ENCODE measurements around the gene PLEKHA5. TPM values are rescaled to one million over a fixed set of nuclear protein-coding genes. Genes with fewer than 3 reads are reported as not detected.

The PLEKHA5 gene
- total RNA-seq, 4 donors from 2014 or later, result 11.3 to 33.1 (median 16.9) TPM

DNA sequence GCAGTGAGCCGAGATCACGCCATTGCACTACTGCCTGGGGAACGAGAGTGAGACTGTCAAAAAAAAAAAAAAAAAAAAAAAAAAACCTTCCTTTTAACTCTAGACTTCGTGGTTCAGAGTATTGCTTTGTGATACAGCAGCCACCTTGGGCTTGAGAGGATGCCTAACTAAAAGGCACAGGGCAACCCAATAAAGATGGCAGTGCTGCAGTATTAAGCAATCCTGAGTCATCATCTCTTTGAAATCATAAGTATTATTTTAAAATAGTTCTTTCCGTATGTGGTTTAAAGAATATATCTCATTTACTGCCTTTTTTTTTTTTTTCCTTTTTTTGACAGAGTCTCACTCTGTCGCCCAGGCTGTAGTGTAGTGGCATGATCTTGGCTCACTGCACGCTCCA lies 116.1 kb downstream of the PLEKHA5 start:
- no peak for ATAC-seq (ENCODE audit: low FRiP score)
- TF ChIP-seq, protein P1, sequence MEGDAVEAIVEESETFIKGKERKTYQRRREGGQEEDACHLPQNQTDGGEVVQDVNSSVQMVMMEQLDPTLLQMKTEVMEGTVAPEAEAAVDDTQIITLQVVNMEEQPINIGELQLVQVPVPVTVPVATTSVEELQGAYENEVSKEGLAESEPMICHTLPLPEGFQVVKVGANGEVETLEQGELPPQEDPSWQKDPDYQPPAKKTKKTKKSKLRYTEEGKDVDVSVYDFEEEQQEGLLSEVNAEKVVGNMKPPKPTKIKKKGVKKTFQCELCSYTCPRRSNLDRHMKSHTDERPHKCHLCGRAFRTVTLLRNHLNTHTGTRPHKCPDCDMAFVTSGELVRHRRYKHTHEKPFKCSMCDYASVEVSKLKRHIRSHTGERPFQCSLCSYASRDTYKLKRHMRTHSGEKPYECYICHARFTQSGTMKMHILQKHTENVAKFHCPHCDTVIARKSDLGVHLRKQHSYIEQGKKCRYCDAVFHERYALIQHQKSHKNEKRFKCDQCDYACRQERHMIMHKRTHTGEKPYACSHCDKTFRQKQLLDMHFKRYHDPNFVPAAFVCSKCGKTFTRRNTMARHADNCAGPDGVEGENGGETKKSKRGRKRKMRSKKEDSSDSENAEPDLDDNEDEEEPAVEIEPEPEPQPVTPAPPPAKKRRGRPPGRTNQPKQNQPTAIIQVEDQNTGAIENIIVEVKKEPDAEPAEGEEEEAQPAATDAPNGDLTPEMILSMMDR (IDR thresholded peaks at IDR 0.05), result no peak
- no peak for DNase-seq (ENCODE audit: low spot score)

DNA sequence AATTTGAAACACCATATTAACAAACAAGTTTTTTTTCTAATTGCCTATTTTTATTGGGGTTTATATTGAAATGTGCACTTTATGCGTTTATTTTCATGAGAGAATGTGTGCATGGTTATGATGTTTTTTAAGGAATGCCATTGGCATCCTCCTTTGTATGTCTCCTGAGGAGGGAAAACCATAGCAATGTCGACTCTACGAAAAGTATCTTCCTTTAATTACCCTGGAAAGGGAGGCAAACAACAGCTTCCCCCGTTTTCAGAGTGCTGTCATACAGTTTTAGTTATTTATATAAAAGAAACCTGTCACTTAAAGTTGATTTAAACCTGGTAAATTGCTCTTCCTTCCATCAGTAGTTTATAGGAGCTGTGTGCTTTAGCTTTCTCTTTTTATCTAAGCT lies 117.4 kb downstream of the PLEKHA5 start:
- ATAC-seq (ENCODE audit: low FRiP score) (no peak), DNase-seq (ENCODE audit: low spot score) (no peak)
- TF ChIP-seq, protein P1 (IDR thresholded peaks at IDR 0.05), result no peak

DNA sequence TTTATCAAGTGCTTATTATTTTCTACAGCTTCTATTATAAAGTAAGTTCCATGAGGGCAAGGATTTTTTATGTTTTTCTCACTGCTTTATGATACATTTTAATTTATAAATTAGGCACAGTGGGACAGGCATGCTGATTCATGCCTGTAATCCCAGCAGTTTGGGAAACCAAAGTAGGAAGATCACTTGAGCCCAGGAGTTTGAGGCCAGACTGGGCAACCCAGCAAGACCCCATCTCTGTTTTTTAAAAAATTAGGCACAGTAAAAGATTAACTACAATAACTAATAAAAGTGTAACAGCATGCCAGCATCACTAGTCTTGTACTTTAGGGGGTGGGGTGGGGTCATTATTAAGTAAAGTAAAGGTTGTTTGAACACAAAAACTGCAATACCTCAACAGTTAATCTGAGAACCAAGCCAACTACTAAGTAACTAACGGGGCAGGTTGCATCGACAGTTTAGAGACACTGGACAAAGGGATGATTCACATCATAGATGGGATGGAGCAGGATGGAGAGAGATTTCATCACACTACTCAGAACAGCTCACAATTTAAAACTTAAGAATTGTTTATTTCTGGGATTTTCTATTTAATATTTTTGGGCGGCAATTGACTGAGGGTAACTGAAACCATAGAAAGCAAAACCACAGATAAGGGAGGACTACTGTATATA lies 119.5 kb downstream of the PLEKHA5 start:
- TF ChIP-seq, protein P1 (IDR thresholded peaks at IDR 0.05), result no peak
- no peak for DNase-seq (ENCODE audit: low spot score)
- no peak for ATAC-seq (ENCODE audit: low FRiP score)

DNA sequence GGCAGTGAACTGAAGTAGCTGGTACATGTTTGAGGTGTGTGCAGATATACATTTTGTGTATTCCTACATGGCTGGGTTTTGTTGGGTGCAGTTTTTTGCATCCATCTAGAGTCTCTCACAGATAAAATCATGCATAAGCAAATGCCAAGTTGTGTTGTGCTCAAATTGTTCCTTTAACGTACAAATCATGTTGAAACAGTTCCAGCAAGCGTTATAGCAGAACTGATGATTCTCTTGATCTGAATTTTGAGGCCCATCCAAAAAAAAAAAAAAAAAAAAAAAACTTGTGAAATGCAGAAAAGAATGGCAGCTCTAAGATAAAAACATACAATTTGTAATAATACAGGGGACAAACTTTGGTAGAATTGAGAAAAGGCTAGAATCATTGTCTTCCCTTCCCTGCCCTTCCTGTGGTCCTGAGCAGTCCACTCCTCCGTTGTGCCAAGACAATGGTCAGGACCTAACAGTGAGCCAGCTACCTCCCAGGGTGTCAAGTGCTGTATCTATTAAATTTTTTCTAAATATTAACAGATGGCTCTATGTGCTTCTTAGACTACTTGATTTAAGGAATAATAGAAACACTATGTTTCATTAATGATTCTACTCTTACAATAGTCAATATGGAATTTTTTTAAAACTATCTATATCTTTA lies 122.1 kb downstream of the PLEKHA5 start:
- TF ChIP-seq, protein P1 (IDR thresholded peaks at IDR 0.05), result no peak
- DNase-seq (ENCODE audit: low spot score) (no peak), ATAC-seq (ENCODE audit: low FRiP score) (no peak)

DNA sequence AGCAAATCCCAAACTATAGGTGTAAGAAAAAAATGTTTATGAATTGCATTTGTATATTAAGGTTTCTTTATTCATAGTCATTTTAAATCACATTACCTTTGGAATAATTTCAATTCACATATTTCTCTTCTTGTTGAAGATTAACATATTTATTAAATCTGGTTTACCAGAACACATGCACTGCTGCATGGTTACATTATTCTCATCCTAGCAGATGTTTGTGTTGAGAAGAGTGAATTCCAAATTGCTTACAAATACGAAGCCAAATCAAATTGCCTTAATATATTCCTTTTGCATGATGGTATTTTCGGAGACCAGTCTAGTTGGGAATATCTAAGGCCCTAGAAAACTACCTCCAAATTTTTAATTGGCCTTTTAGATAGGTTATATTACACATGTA lies 130.6 kb downstream of the PLEKHA5 start:
- ATAC-seq (ENCODE audit: low FRiP score) (no peak), DNase-seq (ENCODE audit: low spot score) (no peak)
- TF ChIP-seq, protein P1 (IDR thresholded peaks at IDR 0.05), result no peak

DNA sequence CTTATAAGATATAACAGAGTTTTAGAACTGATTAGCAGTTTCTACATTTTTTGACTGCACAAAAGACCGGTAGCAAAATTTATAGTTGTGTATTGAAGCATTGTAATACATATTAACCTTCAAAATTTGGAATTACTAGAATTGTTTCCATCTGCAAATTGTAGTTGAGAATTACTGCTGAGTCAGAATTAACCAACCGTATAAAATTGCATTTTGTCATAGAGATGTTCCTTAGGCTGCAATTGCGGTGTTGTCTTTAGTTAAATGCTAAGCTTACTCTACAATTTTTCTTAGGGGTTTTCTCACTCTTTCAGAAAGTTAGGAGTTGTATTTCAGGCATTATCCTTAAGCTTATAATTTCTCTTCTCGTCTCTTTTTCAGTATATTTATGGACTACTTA lies 132.2 kb downstream of the PLEKHA5 start:
- ATAC-seq (ENCODE audit: low FRiP score) (no peak), DNase-seq (ENCODE audit: low spot score) (no peak)
- TF ChIP-seq, protein P1 (IDR thresholded peaks at IDR 0.05), result no peak

DNA sequence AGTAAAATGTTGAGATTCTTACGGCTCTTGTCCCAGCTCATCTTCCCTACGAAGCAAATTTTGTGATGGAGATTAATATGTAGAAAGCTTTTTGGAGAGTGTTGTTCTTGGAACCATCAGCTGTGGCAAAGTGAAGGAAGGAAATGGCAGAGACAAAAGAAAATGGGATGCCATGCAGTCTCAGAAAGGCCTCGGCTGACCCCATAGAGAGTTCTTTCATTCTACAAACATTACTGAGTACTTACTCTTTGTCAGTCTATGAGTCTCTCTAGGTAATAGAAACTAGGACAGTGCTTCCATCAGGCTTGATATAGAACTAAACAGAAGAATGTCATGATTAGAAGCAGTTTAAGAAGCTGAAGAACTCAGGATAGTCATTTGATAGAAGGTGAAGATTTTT lies 134.1 kb downstream of the PLEKHA5 start:
- DNase-seq (ENCODE audit: low spot score) (no peak), ATAC-seq (ENCODE audit: low FRiP score) (no peak)
- TF ChIP-seq, protein P1 (IDR thresholded peaks at IDR 0.05), result no peak
